RWPE1 (cell line): ENCODE data around the gene HHLA2.

Experiments used
- CTCF ChIA-PET: fragments of 350-600 bp; sonication (Branson Sonifier 250); formaldehyde crosslinking; extraction: SDS; loops from one replicate; lab custom pipeline; 2021; lab: Yijun Ruan, JAX
- POLR2A ChIA-PET: fragments of 400-600 bp; formaldehyde crosslinking; extraction: SDS; loops from one replicate; lab custom pipeline; 2020; ENCODE audit warnings: antibody characterized with exemption; ENCODE audit not compliant: low non-redundant PET; lab: Yijun Ruan, JAX
- DNase-seq: peaks from one replicate; pipeline ENCODE4 v3.0.0; 2012; ENCODE audit warnings: low spot score
- H3K27ac ChIP-seq: fragments of 450-650 bp; 2 replicates; pipeline ENCODE4 v1.5.1; 2017
- CTCF ChIP-seq: fragments of 450-650 bp; conservative IDR thresholded peaks from 2 replicates; pipeline ENCODE4 v1.5.1; 2017; ENCODE audit warnings: low read depth, mild to moderate bottlenecking

Gene HHLA2

GRCh38 chr3:108416111-108416869, 119.9 kb downstream of the HHLA2 start:
- H3K27ac ChIP-seq, result no peak overlapping the region
- DNase-seq, result no peak
- ChIA-PET CTCF (no interaction called here), POLR2A (no interaction called here)
- no peak for TF ChIP-seq CTCF

- H3K27ac ChIP-seq, result no peak overlapping the region
- TF ChIP-seq CTCF, result no peak
- POLR2A ChIA-PET, result no interaction called here
- CTCF ChIA-PET, result no interaction called here
- peak; percentile 41 for DNase-seq
These were observed 124.6 kb downstream of the HHLA2 start for GRCh38 chr3:108420926-108421325.
